CD4-positive, alpha-beta T cell treated with Interleukin-6 for 4 hours (primary cell): ENCODE measurements around the gene TOR4A.
A peak's percentile ranks its signal among the peaks of the same experiment; 100 is the strongest.
"Not testable (repeated sequence)": the region's sequence is repeated elsewhere in the genome, so short reads cannot be mapped to it uniquely, and the experiment has no call there.

ENCODE experiments used
- DNase-seq: peaks from one replicate; pipeline ENCODE4 v3.0.0-alpha.2; 2020; ENCODE audit warnings: mixed read lengths

Gene TOR4A

GRCh38 chr9:137320555-137321384 is 43.2 kb downstream of the TOR4A start:
- DNase-seq = peak; percentile 46

- DNase-seq = no peak
Measured at GRCh38 chr9:137321726-137322361, 44.3 kb downstream of the TOR4A start.

DNA sequence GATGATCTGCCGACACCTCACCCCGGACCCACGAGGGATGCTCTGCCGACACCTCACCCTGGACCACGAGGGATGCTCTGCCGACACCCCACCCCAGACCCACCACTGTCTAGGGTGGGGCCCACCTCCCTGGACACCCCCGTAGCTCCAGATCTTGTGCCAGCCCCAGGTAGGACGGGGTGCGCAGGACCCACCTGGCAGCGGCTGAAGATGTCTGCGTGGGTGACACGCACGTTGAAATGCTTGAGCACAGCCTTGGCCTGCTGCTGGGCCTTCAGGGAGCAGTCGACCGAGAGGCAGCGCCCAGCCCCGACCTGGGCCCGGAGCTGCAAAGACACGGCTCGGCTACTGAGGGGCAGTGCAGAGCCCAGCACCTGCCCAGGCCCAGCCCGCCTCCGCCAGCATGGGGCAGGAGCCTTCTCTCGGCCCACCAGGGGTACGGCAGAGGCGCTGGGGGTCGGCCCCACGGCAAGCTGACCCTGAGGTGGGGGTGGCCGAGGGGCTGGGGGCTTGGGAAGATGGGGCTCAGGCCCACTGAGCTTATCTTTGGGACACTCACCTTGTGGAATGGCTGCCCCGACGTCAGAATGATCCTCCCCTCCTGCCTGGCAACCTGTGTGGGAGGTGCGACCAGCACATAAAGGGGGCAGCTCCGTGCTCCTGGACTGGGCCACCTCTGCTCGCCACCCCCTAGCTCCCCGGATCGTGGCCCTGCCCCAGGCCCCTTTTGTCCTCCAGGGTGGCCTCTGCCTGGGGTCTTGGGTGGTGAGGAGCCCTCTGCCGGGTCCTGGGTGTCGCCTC is 46.2 kb downstream of the TOR4A start:
- DNase-seq = no peak

- DNase-seq = no peak
Measured at GRCh38 chr9:137325124-137325523, 47.6 kb downstream of the TOR4A start.

- DNase-seq = no peak
Measured at GRCh38 chr9:137325799-137326198, 48.3 kb downstream of the TOR4A start.

- no peak for DNase-seq
Measured at GRCh38 chr9:137326445-137327065, 49.0 kb downstream of the TOR4A start.

DNA sequence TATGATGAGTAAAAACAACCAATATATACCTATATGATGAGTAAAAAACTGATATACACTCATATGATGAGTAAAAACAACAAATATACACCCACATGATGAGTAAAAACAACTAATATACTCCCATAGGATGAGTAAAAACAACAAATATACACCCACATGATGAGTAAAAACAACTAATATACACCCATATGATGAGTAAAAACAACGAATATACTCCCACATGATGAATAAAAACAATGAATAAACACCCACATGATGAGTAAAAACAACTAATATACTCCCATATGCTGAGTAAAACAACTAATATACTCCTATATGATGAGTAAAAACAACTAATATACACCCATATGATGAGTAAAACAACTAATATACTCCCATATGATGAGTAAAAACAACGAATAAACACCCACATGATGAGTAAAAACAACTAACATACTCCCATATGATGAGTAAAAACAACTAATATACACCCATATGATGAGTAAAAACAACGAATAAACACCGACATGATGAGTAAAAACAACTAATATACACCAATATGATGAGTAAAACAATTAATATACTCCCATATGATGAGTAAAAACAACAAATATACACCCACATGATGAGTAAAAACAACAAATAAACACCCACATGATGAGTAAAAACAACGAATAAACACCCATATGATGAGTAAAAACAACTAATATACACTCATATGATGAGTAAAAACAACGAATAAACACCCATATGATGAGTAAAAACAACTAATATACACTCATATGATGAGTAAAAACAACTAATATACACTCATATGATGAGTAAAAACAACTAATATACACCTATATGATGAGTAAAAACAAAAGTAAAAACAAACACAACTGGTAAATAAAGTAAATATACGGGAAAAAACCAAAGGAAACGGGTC is 50.4 kb downstream of the TOR4A start:
- not testable (repeated sequence) for DNase-seq

- not testable (repeated sequence) for DNase-seq
Measured at GRCh38 chr9:137329590-137329989, 52.1 kb downstream of the TOR4A start.

GRCh38 chr9:137330689-137331088 is 53.2 kb downstream of the TOR4A start:
- no peak for DNase-seq

- DNase-seq = no peak
Measured at GRCh38 chr9:137331929-137332328, 54.4 kb downstream of the TOR4A start.
